Hepatocyte (in vitro differentiated cells): ENCODE results near the gene ATP9A.

Experiments used
- EZH2phosphoT487 ChIP-seq: fragments of 200-600 bp; sonication (generic); IDR thresholded peaks from one replicate; pipeline ENCODE4 v1.6.1; 2018; ENCODE audit warnings: antibody characterized with exemption, mild to moderate bottlenecking, low read depth, moderate library complexity; ENCODE audit not compliant: unreplicated experiment, severe bottlenecking
- TF ChIP-seq, protein P1 (sequence below): fragments of 200-600 bp; sonication (generic); IDR thresholded peaks from 2 replicates; pipeline ENCODE4 v1.5.1; 2016; ENCODE audit warnings: antibody characterized with exemption, mild to moderate bottlenecking; ENCODE audit not compliant: poor library complexity

DNA sequence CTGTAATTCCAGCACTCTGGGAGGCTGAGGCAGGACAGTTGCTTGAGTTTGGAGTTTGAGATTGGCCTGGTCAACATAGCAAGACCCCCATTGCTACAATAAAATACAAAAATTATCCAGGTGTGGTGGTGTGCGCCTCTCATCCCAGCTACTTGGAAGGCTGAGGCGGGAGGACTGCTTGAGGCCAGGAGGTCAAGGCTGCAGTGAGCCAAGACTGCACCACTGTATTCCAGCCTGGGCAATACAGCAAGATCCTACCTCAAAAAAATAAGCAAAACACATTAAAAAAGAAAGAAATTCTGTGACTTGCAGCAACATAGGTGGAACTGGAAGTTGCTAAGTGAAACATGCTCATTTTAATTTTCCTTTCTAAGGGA lies 119.6 kb downstream of the ATP9A start:
- TF ChIP-seq, protein P1, sequence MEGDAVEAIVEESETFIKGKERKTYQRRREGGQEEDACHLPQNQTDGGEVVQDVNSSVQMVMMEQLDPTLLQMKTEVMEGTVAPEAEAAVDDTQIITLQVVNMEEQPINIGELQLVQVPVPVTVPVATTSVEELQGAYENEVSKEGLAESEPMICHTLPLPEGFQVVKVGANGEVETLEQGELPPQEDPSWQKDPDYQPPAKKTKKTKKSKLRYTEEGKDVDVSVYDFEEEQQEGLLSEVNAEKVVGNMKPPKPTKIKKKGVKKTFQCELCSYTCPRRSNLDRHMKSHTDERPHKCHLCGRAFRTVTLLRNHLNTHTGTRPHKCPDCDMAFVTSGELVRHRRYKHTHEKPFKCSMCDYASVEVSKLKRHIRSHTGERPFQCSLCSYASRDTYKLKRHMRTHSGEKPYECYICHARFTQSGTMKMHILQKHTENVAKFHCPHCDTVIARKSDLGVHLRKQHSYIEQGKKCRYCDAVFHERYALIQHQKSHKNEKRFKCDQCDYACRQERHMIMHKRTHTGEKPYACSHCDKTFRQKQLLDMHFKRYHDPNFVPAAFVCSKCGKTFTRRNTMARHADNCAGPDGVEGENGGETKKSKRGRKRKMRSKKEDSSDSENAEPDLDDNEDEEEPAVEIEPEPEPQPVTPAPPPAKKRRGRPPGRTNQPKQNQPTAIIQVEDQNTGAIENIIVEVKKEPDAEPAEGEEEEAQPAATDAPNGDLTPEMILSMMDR = no peak
- TF ChIP-seq EZH2phosphoT487 = no peak
